RWPE1 (cell line): ENCODE measurements around the gene DYNC1H1.

Experiments used
- CTCF ChIA-PET: fragments of 350-600 bp; sonication (Branson Sonifier 250); formaldehyde crosslinking; extraction: SDS; loops from one replicate; lab custom pipeline; 2021; lab: Yijun Ruan, JAX
- POLR2A ChIA-PET: fragments of 400-600 bp; formaldehyde crosslinking; extraction: SDS; loops from one replicate; lab custom pipeline; 2020; ENCODE audit warnings: antibody characterized with exemption; ENCODE audit not compliant: low non-redundant PET; lab: Yijun Ruan, JAX
- DNase-seq: peaks from one replicate; pipeline ENCODE4 v3.0.0; 2012; ENCODE audit warnings: low spot score
- H3K27ac ChIP-seq: fragments of 450-650 bp; 2 replicates; pipeline ENCODE4 v1.5.1; 2017
- TF ChIP-seq, protein P1 (sequence below): fragments of 450-650 bp; conservative IDR thresholded peaks from 2 replicates; pipeline ENCODE4 v1.5.1; 2017; ENCODE audit warnings: low read depth, mild to moderate bottlenecking

DYNC1H1 gene

DNA sequence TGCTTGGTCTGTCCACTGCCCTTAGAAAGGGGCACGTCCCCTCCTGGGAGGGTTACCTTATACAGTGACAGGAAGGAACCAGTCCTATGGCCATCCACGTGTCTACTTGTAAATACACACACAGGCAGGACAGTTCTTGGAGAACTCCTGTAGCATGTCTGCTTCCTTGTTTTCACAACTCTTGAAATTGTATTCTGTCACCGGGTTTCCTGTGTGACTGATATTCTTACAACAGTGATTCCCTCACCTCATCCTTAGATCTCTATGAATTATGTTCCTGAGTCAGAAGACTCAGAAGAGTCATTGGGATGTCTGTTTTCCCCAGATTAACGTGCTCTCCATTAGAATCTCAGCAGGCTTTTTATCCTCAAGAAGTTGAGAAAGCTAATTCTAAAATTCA is 44.1 kb upstream of the DYNC1H1 start:
- H3K27ac ChIP-seq: no peak overlapping the region
- ChIA-PET POLR2A (no interaction called here), CTCF (no interaction called here)
- DNase-seq: no peak
- TF ChIP-seq, protein P1, sequence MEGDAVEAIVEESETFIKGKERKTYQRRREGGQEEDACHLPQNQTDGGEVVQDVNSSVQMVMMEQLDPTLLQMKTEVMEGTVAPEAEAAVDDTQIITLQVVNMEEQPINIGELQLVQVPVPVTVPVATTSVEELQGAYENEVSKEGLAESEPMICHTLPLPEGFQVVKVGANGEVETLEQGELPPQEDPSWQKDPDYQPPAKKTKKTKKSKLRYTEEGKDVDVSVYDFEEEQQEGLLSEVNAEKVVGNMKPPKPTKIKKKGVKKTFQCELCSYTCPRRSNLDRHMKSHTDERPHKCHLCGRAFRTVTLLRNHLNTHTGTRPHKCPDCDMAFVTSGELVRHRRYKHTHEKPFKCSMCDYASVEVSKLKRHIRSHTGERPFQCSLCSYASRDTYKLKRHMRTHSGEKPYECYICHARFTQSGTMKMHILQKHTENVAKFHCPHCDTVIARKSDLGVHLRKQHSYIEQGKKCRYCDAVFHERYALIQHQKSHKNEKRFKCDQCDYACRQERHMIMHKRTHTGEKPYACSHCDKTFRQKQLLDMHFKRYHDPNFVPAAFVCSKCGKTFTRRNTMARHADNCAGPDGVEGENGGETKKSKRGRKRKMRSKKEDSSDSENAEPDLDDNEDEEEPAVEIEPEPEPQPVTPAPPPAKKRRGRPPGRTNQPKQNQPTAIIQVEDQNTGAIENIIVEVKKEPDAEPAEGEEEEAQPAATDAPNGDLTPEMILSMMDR: no peak

DNA sequence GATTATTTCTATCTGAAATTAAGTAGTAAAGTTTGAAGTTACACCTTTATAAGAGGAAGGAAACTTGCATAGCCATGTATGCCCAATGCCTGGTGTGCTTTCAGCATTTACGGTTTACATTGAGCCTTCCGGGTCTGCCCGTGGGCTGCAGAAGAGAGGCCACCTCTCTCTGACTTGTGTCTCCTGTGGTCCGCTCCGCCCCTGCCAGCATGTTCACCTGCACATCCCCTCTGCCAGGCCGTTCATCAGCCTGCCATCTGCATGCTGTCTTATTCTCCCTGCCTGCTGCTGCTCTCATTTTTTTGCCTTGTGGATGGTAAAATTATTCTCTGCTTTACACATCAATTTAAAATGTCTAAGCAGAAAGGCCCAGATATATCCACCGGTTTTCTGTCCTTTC is 41.5 kb upstream of the DYNC1H1 start:
- CTCF ChIA-PET: no interaction called here
- POLR2A ChIA-PET: no interaction called here
- H3K27ac ChIP-seq: peak overlapping the region; percentile 16; the same call in 1 of the 2 replicates
- DNase-seq: no peak
- TF ChIP-seq, protein P1: no peak

DNA sequence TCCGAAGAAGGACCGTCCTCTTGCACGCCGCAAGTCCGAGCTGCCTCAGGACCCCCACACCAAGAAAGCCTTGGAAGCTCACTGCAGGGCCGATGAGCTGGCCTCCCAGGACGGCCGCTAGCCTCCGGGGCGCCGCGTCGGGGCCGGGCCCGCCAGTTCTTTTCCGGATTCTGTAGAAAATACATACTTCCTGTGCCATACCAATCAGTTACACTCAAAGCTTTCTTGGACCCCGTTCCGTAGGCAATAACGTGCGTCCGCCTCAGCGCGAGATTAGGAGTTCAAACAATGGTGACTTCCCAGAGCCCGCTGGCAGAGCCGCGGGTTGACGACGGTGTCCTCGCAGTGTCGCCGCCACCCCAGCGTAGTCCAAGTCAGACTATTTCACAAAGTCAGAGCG is 39.2 kb upstream of the DYNC1H1 start:
- POLR2A ChIA-PET: no interaction called here
- CTCF ChIA-PET: no interaction called here
- no peak for DNase-seq
- TF ChIP-seq, protein P1: no peak
- H3K27ac ChIP-seq: no peak overlapping the region

DNA sequence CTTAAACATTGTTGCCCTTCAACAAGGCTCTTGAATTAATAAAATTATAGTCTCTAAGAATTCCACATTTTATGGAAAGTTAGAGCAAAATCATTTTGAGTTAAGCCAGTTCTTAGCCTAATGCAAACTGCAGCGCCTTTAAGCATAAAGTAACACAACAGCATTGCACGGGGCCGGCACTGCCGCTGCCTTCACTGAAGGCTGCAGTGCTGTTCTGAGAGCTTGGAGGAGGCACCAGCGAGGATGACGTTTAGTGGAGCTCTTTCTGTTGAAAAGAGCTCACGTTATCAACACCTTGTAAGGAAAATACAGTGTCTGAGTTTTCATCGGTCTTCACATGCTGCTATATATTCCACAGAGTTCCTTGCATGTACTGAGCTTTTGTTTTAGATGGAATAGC is 38.3 kb upstream of the DYNC1H1 start:
- CTCF ChIA-PET: interaction anchor here (0.6 kb wide), 1 partner anchor 335 kb away, joined by 3 read pairs; no protein-coding TSS in a partner anchor
- DNase-seq: no peak

DNA sequence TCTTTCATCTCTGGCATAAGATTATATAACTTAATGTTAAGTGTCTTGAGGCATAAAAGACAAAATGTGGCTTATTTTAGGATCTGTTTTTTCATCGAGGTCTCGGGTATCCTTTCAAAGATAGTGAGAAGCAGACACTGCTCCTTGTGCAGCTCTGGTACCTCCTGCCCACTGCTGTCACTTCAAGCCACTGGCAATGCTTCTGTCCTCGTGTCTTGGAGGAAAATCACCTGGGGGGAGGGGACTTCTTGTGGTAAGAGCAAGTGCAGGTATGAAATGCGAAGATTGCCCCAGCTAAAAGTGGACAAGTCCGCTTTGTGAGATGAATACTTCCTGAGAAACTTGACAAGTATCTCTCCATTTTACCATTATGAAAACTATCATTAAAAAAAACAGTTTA is 37.8 kb upstream of the DYNC1H1 start:
- POLR2A ChIA-PET: no interaction called here

More for the DNA sequence above, 38.3 kb upstream of the DYNC1H1 start:
- H3K27ac ChIP-seq: no peak overlapping the region
- POLR2A ChIA-PET: no interaction called here
- TF ChIP-seq, protein P1: no peak

DNA sequence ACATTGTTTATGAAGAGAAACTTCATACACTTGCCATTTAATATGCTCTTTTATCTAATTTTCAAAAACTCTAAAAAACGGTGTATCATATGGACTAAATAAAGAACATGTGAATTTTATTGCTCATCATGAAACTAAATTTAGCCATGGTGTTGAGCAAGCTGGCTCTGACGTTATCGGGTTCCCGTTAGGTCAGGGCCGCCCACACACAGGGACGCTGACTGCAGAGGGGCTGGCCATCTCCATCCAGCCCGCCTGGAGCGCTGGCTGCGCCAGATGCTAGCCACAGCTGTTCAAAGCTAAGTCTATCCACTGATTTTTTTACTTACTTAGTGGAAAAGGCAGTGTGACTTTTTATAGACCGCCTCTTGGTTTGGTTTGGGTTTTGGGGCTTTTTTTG is 36.5 kb upstream of the DYNC1H1 start:
- peak; percentile 26 for DNase-seq
- ChIA-PET CTCF (interaction anchor here (0.6 kb wide), 2 partner anchors 167 to 597 kb away, joined by 3 read pairs; partner anchors contain the start of gene PPP2R5C), POLR2A (no interaction called here)
- H3K27ac ChIP-seq: 0 out of 2 replicates have a peak overlapping the region, but pooled peaks have one; percentile 31
- TF ChIP-seq, protein P1: no peak

More for the DNA sequence above, 37.8 kb upstream of the DYNC1H1 start:
- H3K27ac ChIP-seq: no peak overlapping the region
- TF ChIP-seq, protein P1: no peak
- no peak for DNase-seq
- CTCF ChIA-PET: no interaction called here
